COLO829 (cell line): Measurements from ENCODE around the gene STK31.
"Not testable (repeated sequence)": the region's sequence is repeated elsewhere in the genome, so short reads cannot be mapped to it uniquely, and the experiment has no call there.

Source experiments
- DNase-seq: peaks from one replicate; pipeline ENCODE4 v3.0.0; 2012; ENCODE audit warnings: low spot score

Gene STK31

DNA sequence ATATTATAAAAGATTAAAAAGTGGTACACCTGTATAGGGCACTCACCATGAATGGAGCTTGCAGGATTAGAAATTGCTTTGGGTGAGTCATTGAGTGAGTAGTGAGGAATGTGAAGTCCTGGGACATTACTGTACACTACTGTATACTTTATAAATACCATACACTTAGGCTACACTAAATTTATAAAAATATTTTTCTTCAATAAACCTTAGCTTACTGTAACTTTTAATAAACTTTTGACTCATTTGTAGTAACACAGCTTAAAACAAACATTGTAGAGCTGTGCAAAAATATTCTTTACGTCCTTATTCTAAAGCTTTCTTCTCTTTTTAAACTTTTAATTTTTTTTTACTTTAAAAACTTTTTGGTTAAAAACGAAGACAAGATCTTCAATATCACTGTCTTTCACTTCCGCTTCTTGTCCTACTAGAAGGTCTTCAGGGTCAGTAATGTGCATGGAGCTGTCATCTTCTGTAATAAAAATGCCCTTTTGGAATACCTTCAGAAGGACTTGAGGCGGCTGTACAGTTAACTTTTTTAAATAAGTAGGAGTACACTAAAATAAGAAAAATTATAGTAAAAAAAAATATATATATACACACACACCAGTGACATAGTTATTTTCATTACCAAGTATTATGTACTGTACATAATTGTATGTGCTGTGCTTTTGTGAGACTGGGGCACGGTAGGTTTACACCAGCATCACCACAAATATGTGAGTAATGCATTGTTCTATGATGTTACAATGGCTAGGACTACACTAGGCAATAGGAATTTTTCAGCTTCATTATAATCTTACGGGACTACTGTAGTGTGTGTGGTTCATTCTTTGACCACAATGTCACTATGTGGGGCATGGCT lies 3.5 kb downstream of the STK31 start:
- no peak for DNase-seq

- no peak for DNase-seq
These were observed 4.1 kb downstream of the STK31 start for GRCh38 chr7:23714150-23714464.

DNA sequence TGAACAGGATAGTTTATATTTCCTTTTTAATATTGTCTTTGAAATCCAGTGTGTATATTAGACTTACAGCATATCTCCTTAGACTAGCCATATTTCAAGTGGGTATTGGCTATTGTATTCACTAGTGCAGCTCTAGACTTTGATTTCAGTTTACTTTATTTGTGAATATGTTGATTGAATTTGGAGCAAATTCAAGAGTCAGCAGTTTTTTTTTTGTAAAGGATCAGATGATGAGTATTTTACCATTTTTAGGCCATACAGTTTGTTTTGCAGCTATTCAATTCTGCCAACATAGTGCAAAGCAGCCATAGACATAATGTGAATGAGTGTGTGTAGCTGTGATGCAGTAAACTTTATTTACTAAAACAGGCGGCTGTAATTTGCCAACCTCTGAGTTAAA lies 4.6 kb downstream of the STK31 start:
- no peak for DNase-seq

- DNase-seq: no peak
These were observed 5.1 kb downstream of the STK31 start for GRCh38 chr7:23715099-23715498.

DNA sequence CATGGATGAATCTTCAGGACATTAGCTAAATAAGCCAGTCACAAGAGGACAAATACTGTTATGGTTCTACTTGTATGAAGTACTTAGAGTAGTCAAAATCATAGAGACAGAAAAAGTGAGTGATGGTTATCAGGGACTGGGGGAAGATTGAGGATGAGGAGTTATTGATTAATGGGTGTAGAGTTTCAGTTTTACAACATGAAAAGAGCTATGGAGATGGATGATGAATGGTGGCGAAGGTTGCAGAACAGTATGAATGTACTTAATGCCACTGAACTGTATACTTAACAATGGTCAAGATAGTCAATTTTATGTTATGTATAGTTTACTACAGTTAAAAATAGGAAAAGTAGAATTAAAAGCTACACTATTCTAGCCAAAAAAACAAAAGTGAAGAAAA lies 7.8 kb downstream of the STK31 start:
- no peak for DNase-seq

- DNase-seq: no peak
These were observed 11.4 kb downstream of the STK31 start for GRCh38 chr7:23721456-23721855.

DNA sequence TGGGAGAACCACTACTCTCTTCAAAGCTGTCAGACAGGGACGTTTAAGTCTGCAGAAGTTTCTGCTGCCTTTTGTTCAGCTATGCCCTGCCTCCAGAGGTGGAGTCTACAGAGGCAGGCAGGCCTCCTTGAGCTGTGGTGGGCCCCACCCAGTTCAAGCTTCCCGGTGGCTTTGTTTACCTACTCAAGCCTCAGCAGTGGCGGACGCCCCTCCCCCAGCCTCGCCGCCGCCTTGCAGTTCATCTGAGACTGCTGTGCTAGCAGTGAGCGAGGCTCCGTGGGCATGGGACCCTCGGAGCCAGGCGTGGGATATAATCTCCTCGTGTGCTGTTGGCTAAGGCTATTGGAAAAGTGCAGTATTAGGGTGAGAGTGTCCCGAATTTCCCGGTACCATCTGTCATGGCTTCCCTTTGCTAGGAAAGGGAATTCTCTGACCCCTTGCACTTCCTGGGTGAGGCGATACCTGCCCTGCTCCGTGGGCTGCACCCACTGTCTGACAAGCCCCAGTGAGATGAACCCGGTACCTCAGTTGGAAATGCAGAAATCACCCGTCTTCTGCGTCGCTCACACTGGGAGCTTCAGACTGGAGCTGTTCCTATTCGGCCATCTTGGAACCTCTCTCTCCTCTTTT lies 12.7 kb downstream of the STK31 start:
- not testable (repeated sequence) for DNase-seq

DNA sequence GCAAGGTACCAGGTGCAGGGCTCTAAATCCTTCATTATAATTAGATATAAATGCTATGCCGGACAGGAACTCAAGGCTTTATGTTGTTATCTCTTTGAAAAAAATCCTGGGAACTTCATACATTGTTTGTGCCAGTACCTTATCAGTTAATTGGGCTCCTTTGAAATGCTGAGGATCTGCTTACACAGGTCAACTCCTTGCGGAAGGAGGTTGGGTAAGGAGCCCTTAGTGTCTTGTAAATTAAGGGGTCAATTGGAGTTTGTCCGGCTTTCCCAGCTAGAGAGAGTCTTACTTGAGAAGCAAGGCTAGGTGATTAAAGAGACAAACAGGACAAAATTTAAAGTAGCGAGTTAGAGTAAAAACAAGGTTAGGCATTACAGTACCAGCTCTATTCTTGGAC lies 14.1 kb downstream of the STK31 start:
- not testable (repeated sequence) for DNase-seq

GRCh38 chr7:23742051-23742450 lies 32.0 kb downstream of the STK31 start:
- DNase-seq: no peak

GRCh38 chr7:23743226-23743625 lies 33.2 kb downstream of the STK31 start:
- no peak for DNase-seq

DNA sequence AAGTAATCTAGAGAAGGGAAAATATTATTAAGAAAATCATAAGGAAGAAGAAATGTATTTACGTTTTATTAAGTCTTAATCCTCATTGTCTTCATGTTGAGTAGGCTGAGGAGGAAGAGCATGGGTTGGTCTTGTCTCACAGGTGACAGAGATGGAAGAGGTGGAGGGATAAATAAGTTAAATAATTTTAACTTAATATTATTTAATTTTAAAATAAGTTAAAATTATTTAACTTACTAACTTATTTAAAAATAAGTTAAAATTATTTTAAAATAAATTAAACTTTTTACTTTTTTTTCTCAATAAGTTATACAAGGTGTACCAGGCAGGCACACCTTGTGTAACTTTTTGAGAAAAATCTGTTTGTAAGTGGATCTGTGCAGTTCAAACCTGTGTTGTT lies 36.6 kb downstream of the STK31 start:
- DNase-seq: no peak

DNA sequence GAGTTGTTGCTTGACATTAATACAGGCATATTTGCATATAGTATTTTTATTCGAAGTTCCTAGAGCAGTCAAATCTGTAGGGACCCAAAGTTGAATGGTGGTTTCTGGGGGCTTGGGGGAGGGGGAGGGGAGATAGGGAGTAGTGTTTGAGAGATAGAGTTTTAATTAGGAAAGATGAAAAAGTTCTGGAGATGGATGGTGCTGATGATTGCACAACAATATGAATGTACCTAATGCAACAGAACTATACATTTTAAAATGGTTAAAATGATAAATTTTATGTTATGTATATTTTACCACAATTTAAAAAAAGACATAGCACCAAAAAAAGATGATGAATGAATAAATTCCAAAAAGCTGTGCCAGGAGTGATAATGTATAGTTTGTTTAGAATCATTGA lies 41.8 kb downstream of the STK31 start:
- no peak for DNase-seq

DNA sequence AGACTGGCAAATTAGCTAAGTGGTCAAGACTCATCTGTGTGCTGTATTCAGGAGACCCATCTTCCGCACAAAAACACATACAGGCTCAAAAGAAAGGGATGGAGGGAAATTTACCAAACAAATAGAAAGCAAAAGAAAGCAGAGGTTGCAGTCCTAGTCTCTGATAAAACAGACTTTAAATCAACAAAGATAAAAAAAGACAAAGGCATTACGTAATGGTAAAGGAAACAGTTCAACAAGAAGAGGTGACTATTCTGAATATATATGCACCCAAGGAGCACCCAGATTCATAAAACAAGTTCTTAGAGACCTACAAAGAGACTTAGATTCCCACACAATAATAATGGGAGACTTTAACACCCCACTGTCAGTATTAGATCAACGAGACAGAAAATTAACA lies 48.8 kb downstream of the STK31 start:
- not testable (repeated sequence) for DNase-seq

- DNase-seq: no peak
These were observed 49.8 kb downstream of the STK31 start for GRCh38 chr7:23759671-23760391.

GRCh38 chr7:23765943-23766342 lies 55.9 kb downstream of the STK31 start:
- no peak for DNase-seq

DNA sequence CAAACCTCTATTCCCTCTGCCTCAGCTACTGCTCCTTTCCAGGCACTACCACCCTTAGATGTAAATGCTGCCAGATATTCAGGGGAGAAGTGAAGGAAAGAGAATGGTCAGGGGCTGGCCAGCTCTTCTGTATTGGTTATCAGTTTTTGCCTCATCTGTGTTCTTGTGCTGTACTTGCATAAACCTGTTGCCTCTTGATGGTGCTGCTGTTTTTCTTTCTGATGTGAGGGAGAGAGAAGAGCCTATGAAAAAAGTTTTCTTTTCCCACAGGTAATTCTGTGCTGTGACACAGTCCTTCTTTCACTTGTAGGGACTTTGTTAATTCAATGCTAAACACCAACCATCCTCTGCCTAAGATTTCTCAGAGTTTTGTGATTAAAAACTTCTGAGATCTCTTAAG lies 57.5 kb downstream of the STK31 start:
- DNase-seq: no peak

- DNase-seq: no peak
These were observed 58.0 kb downstream of the STK31 start for GRCh38 chr7:23768022-23768421.

- not testable (repeated sequence) for DNase-seq
These were observed 69.3 kb downstream of the STK31 start for GRCh38 chr7:23779185-23779800.

DNA sequence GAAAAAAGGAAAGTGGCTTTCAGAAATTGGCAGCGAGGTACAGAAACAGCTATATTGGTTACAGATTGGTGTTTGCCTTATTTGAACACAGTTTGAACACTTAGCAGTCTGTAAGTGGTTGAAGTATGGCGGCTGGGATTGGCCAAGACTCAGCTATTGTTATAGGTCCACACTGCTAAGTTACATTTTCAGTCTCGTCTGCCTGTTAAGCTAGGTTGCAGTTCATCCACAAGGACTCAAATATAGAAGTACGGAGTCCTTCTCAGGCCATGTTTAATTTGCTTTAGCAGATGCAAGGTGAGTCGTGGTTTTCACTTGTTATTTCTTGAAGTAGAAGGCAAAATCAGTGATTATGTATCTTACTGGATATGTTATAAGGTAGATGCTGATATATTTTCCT lies 73.1 kb downstream of the STK31 start:
- no peak for DNase-seq

- DNase-seq: no peak
These were observed 77.3 kb downstream of the STK31 start for GRCh38 chr7:23787272-23787671.

GRCh38 chr7:23788843-23789242 lies 78.8 kb downstream of the STK31 start:
- no peak for DNase-seq

GRCh38 chr7:23791721-23792120 lies 81.7 kb downstream of the STK31 start:
- DNase-seq: no peak
